Peyer's patch (tissue), 4 donors: Measurements from ENCODE around the gene CYSTM1. TPM values are rescaled to one million over a fixed set of nuclear protein-coding genes. Genes with fewer than 3 reads are reported as not detected.
"Not testable (repeated sequence)": the region's sequence is repeated elsewhere in the genome, so short reads cannot be mapped to it uniquely, and the experiment has no call there.

Experiments
- DNase-seq, 3 donors: peaks; one replicate each; pipeline ENCODE4 v3.0.0-alpha.2; 2017 to 2019
- H3K27ac ChIP-seq, 4 donors: fragments of 200-600 bp; sonication (generic); one replicate each; pipeline ENCODE4 v1.5.1; 2016 to 2019
- H3K27me3 ChIP-seq, 2 donors: fragments of 200-600 bp; sonication (generic); one replicate each; pipeline ENCODE4 v1.5.1; 2019
- H3K36me3 ChIP-seq, 3 donors: fragments of 200-600 bp; sonication (generic); one replicate each; pipeline ENCODE4 v1.5.1; 2016 to 2019
- H3K4me1 ChIP-seq, 4 donors: fragments of 200-600 bp; sonication (generic); one replicate each; pipeline ENCODE4 v1.5.1; 2016 to 2019
- H3K4me3 ChIP-seq, 4 donors: fragments of 200-600 bp; sonication (generic); 1 replicate in 3 of 4; 2 replicates in 1 of 4; pipeline ENCODE4 v1.5.1; 2016 to 2019; ENCODE audit warnings: mild to moderate bottlenecking in 1 of 4
- H3K9me3 ChIP-seq, 4 donors: fragments of 200-600 bp; sonication (generic); one replicate each; pipeline ENCODE4 v1.5.1; 2016 to 2019; ENCODE audit warnings: mild to moderate bottlenecking in 1 of 4
- POLR2A ChIP-seq, 2 donors: fragments of 450-650 bp; IDR thresholded peaks; one replicate each; pipeline ENCODE4 v1.5.1; 2017; ENCODE audit warnings: antibody characterized with exemption in 2 of 2, mild to moderate bottlenecking in 2 of 2, moderate library complexity in 2 of 2
- total RNA-seq, 4 donors: library from RNA; depleted of rRNA; stranded (reverse); fragments of >200 nt; gene quantifications; one replicate each; pipeline ENCODE4 v1.1.0, GENCODE V29; 2016
- TF ChIP-seq, protein P1 (sequence below), 6 experiments: fragments of 450-650 bp in 4 of 6; fragments of 200-600 bp in 2 of 6; sonication (generic) in 1 of 6; IDR thresholded peaks; one replicate each; pipeline ENCODE4 v1.5.1; 2017 to 2019; ENCODE audit warnings: antibody characterized with exemption in 6 of 6, mild to moderate bottlenecking in 3 of 6, moderate library complexity in 1 of 6

The CYSTM1 gene
- total RNA-seq, 4 donors from 2014 or later = 60.2 to 185 (median 140) TPM

- Histone ChIP-seq H3K27me3 (no peaks in the 10 kb centered on the region), H3K4me3 (no peak overlapping the region), H3K9me3 (no peaks in the 10 kb centered on the region), H3K4me1 (peaks cover 0 to 3% (median under 1%) of the 10 kb centered on the region in 4 donors), H3K36me3 (no peaks in the 10 kb centered on the region), H3K27ac (no peak overlapping the region)
- DNase-seq = no peak
- no peak for TF ChIP-seq POLR2A (IDR thresholded peaks at IDR 0.05)
- TF ChIP-seq, protein P1, sequence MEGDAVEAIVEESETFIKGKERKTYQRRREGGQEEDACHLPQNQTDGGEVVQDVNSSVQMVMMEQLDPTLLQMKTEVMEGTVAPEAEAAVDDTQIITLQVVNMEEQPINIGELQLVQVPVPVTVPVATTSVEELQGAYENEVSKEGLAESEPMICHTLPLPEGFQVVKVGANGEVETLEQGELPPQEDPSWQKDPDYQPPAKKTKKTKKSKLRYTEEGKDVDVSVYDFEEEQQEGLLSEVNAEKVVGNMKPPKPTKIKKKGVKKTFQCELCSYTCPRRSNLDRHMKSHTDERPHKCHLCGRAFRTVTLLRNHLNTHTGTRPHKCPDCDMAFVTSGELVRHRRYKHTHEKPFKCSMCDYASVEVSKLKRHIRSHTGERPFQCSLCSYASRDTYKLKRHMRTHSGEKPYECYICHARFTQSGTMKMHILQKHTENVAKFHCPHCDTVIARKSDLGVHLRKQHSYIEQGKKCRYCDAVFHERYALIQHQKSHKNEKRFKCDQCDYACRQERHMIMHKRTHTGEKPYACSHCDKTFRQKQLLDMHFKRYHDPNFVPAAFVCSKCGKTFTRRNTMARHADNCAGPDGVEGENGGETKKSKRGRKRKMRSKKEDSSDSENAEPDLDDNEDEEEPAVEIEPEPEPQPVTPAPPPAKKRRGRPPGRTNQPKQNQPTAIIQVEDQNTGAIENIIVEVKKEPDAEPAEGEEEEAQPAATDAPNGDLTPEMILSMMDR (IDR thresholded peaks at IDR 0.05) = no peak
Measured at GRCh38 chr5:140151144-140152021, 23.6 kb upstream of the CYSTM1 start.

GRCh38 chr5:140152022-140152999 is 22.7 kb upstream of the CYSTM1 start:
- DNase-seq = no peak
- Histone ChIP-seq H3K9me3 (no peaks in the 10 kb centered on the region), H3K27me3 (no peaks in the 10 kb centered on the region), H3K36me3 (no peaks in the 10 kb centered on the region), H3K27ac (no peak overlapping the region), H3K4me1 (peaks cover 0 to 8% (median 0%) of the 10 kb centered on the region in 4 donors), H3K4me3 (no peak overlapping the region)
- TF ChIP-seq, protein P1 (IDR thresholded peaks at IDR 0.05) = no peak
- TF ChIP-seq POLR2A (IDR thresholded peaks at IDR 0.05) = no peak

DNA sequence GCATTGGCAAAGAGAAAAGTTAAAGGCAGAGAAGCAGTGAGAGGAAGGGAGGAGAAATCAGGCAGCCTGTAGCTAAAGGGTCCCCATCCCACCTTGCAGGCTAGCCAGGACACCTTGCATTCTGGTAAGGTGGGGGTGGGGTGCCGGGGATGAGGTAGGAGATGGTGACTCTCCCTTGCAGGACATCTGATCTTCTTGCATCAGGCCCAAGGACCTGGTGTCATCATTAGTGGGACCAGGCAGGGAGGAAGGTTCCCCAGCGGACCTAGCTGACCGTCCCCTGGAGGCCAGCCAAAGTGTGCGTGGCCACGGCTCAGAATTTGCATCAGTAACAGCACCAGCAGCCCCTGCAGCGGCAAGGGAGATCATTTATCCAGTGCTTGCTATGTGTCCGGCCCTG is 21.7 kb upstream of the CYSTM1 start:
- Histone ChIP-seq H3K36me3 (no peaks in the 10 kb centered on the region), H3K4me3 (no peak overlapping the region), H3K9me3 (no peaks in the 10 kb centered on the region), H3K27me3 (no peaks in the 10 kb centered on the region), H3K27ac (no peak overlapping the region), H3K4me1 (peaks cover 0 to 12% (median 0%) of the 10 kb centered on the region in 4 donors)
- TF ChIP-seq POLR2A (IDR thresholded peaks at IDR 0.05) = no peak
- TF ChIP-seq, protein P1 (IDR thresholded peaks at IDR 0.05) = no peak
- no peak for DNase-seq

- no peak for TF ChIP-seq POLR2A (IDR thresholded peaks at IDR 0.05)
- TF ChIP-seq, protein P1 (IDR thresholded peaks at IDR 0.05) = no peak
- Histone ChIP-seq H3K27me3 (no peaks in the 10 kb centered on the region), H3K4me1 (peaks cover 0 to 12% (median 0%) of the 10 kb centered on the region in 4 donors), H3K9me3 (no peaks in the 10 kb centered on the region), H3K27ac (no peak overlapping the region), H3K4me3 (no peak overlapping the region), H3K36me3 (no peaks in the 10 kb centered on the region)
- DNase-seq = no peak
Measured at GRCh38 chr5:140153905-140154304, 21.1 kb upstream of the CYSTM1 start.

DNA sequence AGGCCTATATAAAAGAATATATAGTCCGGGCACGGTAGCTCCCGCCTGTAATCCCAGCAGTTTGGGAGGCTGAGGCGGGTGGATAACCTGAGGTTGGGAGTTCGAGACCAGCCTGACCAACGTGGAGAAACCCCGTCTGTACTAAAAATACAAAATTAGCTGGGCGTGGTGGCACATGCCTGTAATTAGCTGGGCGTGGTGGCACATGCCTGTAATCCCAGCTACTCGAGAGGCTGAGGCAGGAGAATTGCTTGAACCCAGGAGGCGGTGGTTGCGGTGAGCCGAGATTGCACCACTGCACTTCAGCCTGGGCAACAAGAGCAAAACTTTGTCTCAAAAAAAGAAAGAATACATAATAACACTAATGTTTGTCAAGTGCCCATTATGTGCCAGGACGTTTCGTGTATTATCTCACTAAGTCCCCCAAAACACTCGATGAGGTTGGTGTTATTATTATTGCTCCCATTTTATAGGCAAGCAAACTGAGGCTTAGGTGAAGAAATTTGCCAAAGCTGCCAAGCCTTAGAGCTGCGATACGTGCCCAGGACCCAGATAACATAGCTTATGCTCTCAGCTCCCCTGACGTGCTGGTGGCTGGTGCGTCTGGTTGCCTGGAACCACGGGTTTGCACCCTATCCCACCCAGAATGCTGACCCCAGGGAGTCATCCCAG is 20.1 kb upstream of the CYSTM1 start:
- H3K27ac ChIP-seq, H3K9me3 ChIP-seq, H3K4me3 ChIP-seq, H3K36me3 ChIP-seq, H3K27me3 ChIP-seq, DNase-seq: not testable (repeated sequence)
- H3K4me1 ChIP-seq = peaks cover 0 to 12% (median 0%) of the 10 kb centered on the region in 4 donors
